ENCODE data around the gene SLC25A12. TPM values are rescaled to one million over a fixed set of nuclear protein-coding genes. Genes with fewer than 3 reads are reported as not detected.
"Not testable (repeated sequence)": the region's sequence is repeated elsewhere in the genome, so short reads cannot be mapped to it uniquely, and the experiment has no call there.

Gene SLC25A12
- total and polyA plus RNA-seq, 2 donors (not counting 3 experiments of a cell fraction or from before 2014, with no cell fraction given), result 13.6 to 17.1 TPM

- Histone ChIP-seq H3K4me1 (ENCODE audit: control insufficient read depth, extremely low read depth, insufficient read depth, low read length) (no peaks in the 10 kb centered on the region), H3K27ac (ENCODE audit: insufficient read depth, low read depth, low read length) (no peak overlapping the region), H3K79me2 (ENCODE audit: control insufficient read depth, insufficient read depth, low read length) (no peaks in the 10 kb centered on the region), H3K9me1 (replicated peaks; ENCODE audit: control insufficient read depth, extremely low read depth, insufficient read depth, low read length) (no peaks in the 10 kb centered on the region), H3K9ac (replicated peaks; ENCODE audit: extremely low read depth, insufficient read depth, low read length) (no peak overlapping the region), H3K4me2 (ENCODE audit: insufficient read depth, low read length) (no peak overlapping the region), H2AFZ (ENCODE audit: low read depth, low read length) (no peak overlapping the region), H4K20me1 (replicated peaks; ENCODE audit: control insufficient read depth, extremely low read depth, insufficient read depth, low read length) (no peaks in the 10 kb centered on the region), H3K36me3 (ENCODE audit: control insufficient read depth in 2 of 2, extremely low read depth in 1 of 2, insufficient read depth in 2 of 2, low read length in 2 of 2) (no peaks in the 10 kb centered on the region), H3K9me3 (replicated peaks; ENCODE audit: control insufficient read depth, insufficient read depth, low read length) (no peaks in the 10 kb centered on the region), H3K27me3 (ENCODE audit: control insufficient read depth in 2 of 2, insufficient read depth in 2 of 2, low read length in 2 of 2) (peaks cover 3 to 6% of the 10 kb centered on the region in 2 experiments), H3K4me3 (replicated peaks in 1 of 3; ENCODE audit: insufficient read depth in 1 of 3, low read depth in 1 of 3, low read length in 3 of 3) (no peak overlapping the region)
- intact Hi-C loops (cut with micrococcal nuclease), result no loop called here
- no TSS peak for BruUV-seq (replicated peaks)
- TF ChIP-seq POLR2A (IDR thresholded peaks at IDR 0.05; ENCODE audit: low read depth, low read length), result no peak
- no peak for TF ChIP-seq MAX (IDR thresholded peaks at IDR 0.05; ENCODE audit: insufficient read depth, insufficient read length)
- no peak for TF ChIP-seq EZH2 (IDR thresholded peaks at IDR 0.05; ENCODE audit: borderline replicate concordance, low read depth, low read length, severe bottlenecking)
- no peak for TF ChIP-seq GATA2 (IDR thresholded peaks at IDR 0.05; ENCODE audit: insufficient read depth, insufficient read length, low read depth, low read length)
- no peak for TF ChIP-seq MYC (IDR thresholded peaks at IDR 0.05; ENCODE audit: low read depth, low read length)
- no peak for TF ChIP-seq POLR2AphosphoS5 (IDR thresholded peaks at IDR 0.05; ENCODE audit: insufficient read depth, low read depth, low read length)
- TF ChIP-seq CTCF (IDR thresholded peaks at IDR 0.05; ENCODE audit: extremely low read depth in 1 of 2, insufficient read depth in 1 of 2, low read depth in 1 of 2, low read length in 2 of 2), result no peak
- no peak for TF ChIP-seq FOS (IDR thresholded peaks at IDR 0.05; ENCODE audit: borderline replicate concordance, insufficient read depth, low read length)
- TF ChIP-seq JUN (IDR thresholded peaks at IDR 0.05; ENCODE audit: borderline replicate concordance, insufficient read depth, insufficient read length, low read depth), result no peak
- DNase-seq (ENCODE audit: low read depth, low spot score), result no peak
- CTCF ChIA-PET, result no interaction called here
- POLR2A ChIA-PET, result no interaction called here
- no peak for FAIRE-seq
- dilution Hi-C loops (cut with MboI; ENCODE audit: extremely low pct_ligation_motif_present, low sequenced_read_pairs), result no loop called here
Measured at GRCh38 chr2:171902840-171903420, 8.9 kb upstream of the SLC25A12 start.

- intact Hi-C loops (cut with micrococcal nuclease), result loop anchor here (10.0 kb wide), 1 partner anchor 205 kb away; the partner anchor contains the start of gene DLX2
- H3K4me3 ChIP-seq (replicated peaks in 1 of 3; ENCODE audit: insufficient read depth in 1 of 3, low read depth in 1 of 3, low read length in 3 of 3); BruUV-seq (replicated peaks); H3K9me1 ChIP-seq (replicated peaks; ENCODE audit: control insufficient read depth, extremely low read depth, insufficient read depth, low read length); CTCF ChIA-PET; dilution Hi-C loops (cut with MboI; ENCODE audit: extremely low pct_ligation_motif_present, low sequenced_read_pairs); H3K36me3 ChIP-seq (ENCODE audit: control insufficient read depth in 2 of 2, extremely low read depth in 1 of 2, insufficient read depth in 2 of 2, low read length in 2 of 2); H3K27ac ChIP-seq (ENCODE audit: insufficient read depth, low read depth, low read length); H2AFZ ChIP-seq (ENCODE audit: low read depth, low read length); H3K79me2 ChIP-seq (ENCODE audit: control insufficient read depth, insufficient read depth, low read length); H3K9me3 ChIP-seq (replicated peaks; ENCODE audit: control insufficient read depth, insufficient read depth, low read length); FAIRE-seq; H3K4me1 ChIP-seq (ENCODE audit: control insufficient read depth, extremely low read depth, insufficient read depth, low read length); POLR2A ChIA-PET; H3K9ac ChIP-seq (replicated peaks; ENCODE audit: extremely low read depth, insufficient read depth, low read length); H3K27me3 ChIP-seq (ENCODE audit: control insufficient read depth in 2 of 2, insufficient read depth in 2 of 2, low read length in 2 of 2); H3K4me2 ChIP-seq (ENCODE audit: insufficient read depth, low read length); H4K20me1 ChIP-seq (replicated peaks; ENCODE audit: control insufficient read depth, extremely low read depth, insufficient read depth, low read length); DNase-seq (ENCODE audit: low read depth, low spot score): not testable (repeated sequence)
Measured at GRCh38 chr2:171899623-171900282, 5.7 kb upstream of the SLC25A12 start.
